Measurements from ENCODE around the gene PVR.
"Not testable (repeated sequence)": the region's sequence is repeated elsewhere in the genome, so short reads cannot be mapped to it uniquely, and the experiment has no call there.

The PVR gene

GRCh38 chr19:44672226-44672625 is 28.5 kb downstream of the PVR start:
- DNase-seq (ENCODE audit: low spot score), result no peak

GRCh38 chr19:44673510-44673909 is 29.8 kb downstream of the PVR start:
- DNase-seq (ENCODE audit: low spot score), result no peak

GRCh38 chr19:44675521-44675920 is 31.8 kb downstream of the PVR start:
- no peak for DNase-seq (ENCODE audit: low spot score)

GRCh38 chr19:44677019-44677811 is 33.5 kb downstream of the PVR start:
- DNase-seq (ENCODE audit: low spot score), result no peak

- no peak for DNase-seq (ENCODE audit: low spot score)
Measured at GRCh38 chr19:44680536-44680935, 36.8 kb downstream of the PVR start.

- no peak for DNase-seq (ENCODE audit: low spot score)
Measured at GRCh38 chr19:44681992-44682790, 38.5 kb downstream of the PVR start.

- no peak for DNase-seq (ENCODE audit: low spot score)
Measured at GRCh38 chr19:44682807-44683206, 39.1 kb downstream of the PVR start.

- no peak for DNase-seq (ENCODE audit: low spot score)
Measured at GRCh38 chr19:44683434-44684210, 39.9 kb downstream of the PVR start.

- not testable (repeated sequence) for DNase-seq (ENCODE audit: low spot score)
Measured at GRCh38 chr19:44684396-44684795, 40.7 kb downstream of the PVR start.

- DNase-seq (ENCODE audit: low spot score), result no peak
Measured at GRCh38 chr19:44684892-44685863, 41.5 kb downstream of the PVR start.

GRCh38 chr19:44685877-44686276 is 42.2 kb downstream of the PVR start:
- peak; percentile 3 for DNase-seq (ENCODE audit: low spot score)

- no peak for DNase-seq (ENCODE audit: low spot score)
Measured at GRCh38 chr19:44686896-44687295, 43.2 kb downstream of the PVR start.

- DNase-seq (ENCODE audit: low spot score), result no peak
Measured at GRCh38 chr19:44687888-44688287, 44.2 kb downstream of the PVR start.

- peak; percentile 31 for DNase-seq (ENCODE audit: low spot score)
Measured at GRCh38 chr19:44689290-44690130, 45.8 kb downstream of the PVR start.

GRCh38 chr19:44690131-44690440 is 46.4 kb downstream of the PVR start:
- DNase-seq (ENCODE audit: low spot score), result no peak

- DNase-seq (ENCODE audit: low spot score), result no peak
Measured at GRCh38 chr19:44692379-44692721, 48.6 kb downstream of the PVR start.

- DNase-seq (ENCODE audit: low spot score), result no peak
Measured at GRCh38 chr19:44694184-44694579, 50.5 kb downstream of the PVR start.

- no peak for DNase-seq (ENCODE audit: low spot score)
Measured at GRCh38 chr19:44696939-44697669, 53.4 kb downstream of the PVR start.

GRCh38 chr19:44697670-44698034 is 53.9 kb downstream of the PVR start:
- DNase-seq (ENCODE audit: low spot score), result no peak

All from globus pallidus (tissue), 1 donor.